ENCODE data around the gene ALDH8A1.

The ALDH8A1 gene

DNA sequence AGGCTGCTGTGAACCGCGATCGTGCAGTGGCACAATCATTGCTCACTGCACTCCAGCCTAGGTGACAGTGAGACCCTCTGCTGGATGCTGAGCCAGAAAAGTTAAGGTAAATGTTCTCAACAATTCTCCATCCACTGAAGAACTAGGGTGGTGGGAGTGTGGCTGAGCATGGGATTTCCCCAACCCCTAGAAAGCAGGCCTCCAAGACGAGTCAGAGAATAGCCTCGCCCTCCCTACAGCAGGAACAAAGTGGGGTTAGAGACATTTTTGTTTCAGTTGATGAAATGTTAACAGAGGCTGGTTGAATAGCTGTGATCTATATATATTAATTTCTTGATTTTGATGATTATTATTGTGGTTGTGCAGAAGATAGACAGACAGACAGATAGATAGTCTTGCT, 6.1 kb upstream of the ALDH8A1 start:
- H3K4me3 ChIP-seq (ENCODE audit: control insufficient read depth, low read depth, low read length): no peak overlapping the region
- DNase-seq (ENCODE audit: low read depth): no peak
- TF ChIP-seq, protein P1, sequence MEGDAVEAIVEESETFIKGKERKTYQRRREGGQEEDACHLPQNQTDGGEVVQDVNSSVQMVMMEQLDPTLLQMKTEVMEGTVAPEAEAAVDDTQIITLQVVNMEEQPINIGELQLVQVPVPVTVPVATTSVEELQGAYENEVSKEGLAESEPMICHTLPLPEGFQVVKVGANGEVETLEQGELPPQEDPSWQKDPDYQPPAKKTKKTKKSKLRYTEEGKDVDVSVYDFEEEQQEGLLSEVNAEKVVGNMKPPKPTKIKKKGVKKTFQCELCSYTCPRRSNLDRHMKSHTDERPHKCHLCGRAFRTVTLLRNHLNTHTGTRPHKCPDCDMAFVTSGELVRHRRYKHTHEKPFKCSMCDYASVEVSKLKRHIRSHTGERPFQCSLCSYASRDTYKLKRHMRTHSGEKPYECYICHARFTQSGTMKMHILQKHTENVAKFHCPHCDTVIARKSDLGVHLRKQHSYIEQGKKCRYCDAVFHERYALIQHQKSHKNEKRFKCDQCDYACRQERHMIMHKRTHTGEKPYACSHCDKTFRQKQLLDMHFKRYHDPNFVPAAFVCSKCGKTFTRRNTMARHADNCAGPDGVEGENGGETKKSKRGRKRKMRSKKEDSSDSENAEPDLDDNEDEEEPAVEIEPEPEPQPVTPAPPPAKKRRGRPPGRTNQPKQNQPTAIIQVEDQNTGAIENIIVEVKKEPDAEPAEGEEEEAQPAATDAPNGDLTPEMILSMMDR (IDR thresholded peaks at IDR 0.05; ENCODE audit: control insufficient read depth, insufficient read depth, low read depth, low read length, missing control alignments): no peak

DNA sequence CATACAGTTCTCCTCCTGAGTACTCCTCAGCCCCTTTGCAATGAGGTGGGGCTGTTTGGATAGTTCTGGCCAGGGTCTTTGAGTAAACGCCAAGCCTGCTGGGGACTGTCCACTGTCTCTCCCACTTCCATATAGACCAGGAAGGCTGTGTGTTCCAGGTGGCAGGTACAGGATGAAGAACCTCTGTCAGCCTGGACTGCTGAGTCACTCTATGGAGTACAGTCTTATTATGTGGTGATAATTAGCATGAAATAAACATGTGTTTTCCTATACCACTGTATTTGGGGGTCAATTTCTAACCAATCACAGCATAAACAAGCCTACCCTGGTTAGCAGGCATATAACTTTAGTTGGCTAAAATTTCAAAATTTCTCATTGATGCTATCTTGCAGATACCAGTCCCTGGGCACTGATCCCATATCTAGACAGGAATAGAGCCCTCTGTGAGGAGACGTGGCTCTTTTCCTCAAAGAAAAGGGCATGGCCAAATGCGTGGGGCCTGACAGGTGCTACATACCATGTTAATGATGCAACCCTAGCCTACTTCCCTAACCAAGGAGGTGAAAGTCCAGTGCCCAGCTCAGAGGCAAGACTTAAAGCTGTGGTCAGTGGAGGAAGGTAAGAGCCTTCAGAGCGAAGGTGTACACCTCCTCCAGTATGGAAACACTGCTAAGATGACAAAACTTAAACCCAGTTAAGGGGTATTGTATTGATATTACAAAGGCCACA, 4.5 kb upstream of the ALDH8A1 start:
- H3K4me3 ChIP-seq (ENCODE audit: control insufficient read depth, low read depth, low read length): no peak overlapping the region
- no peak for DNase-seq (ENCODE audit: low read depth)
- TF ChIP-seq, protein P1 (IDR thresholded peaks at IDR 0.05; ENCODE audit: control insufficient read depth, insufficient read depth, low read depth, low read length, missing control alignments): no peak

DNA sequence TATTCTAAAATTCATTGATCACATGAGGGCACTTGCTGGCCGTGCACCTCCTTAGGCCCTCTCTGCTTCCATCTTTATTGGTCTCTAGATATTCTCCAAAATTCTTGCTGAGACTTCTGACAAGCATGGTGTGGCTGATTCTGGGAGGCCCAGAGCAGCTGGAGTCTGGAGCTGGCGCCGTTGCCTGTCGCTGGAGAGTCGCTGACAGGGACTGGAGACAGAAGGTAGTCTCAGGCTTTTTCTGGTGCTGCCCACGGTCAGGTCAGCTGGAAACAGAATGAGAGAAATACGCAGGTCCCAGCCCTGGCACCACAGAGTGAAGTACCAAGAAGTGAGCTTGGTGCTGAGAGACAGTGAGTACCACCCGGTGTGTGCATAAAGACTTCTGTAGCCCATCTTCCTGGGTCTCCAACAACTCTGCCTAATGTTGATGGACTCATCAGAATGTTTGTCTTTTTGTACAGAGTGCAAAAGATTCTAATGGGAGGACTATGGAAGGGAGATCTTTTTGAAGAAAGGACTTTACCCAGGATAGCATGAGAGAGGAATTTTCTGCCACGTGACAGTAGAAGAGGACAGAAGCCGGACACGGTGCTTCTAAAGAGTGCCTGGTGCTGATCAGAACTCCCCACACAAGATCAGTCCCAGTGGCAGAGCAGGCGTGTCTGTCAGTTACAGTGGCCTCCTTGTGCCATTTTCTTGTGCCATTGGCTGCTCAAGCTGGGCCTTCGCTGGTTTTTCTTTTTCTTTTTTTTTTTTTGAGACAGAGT, 1.8 kb upstream of the ALDH8A1 start:
- no peak for DNase-seq (ENCODE audit: low read depth)
- TF ChIP-seq, protein P1 (IDR thresholded peaks at IDR 0.05; ENCODE audit: control insufficient read depth, insufficient read depth, low read depth, low read length, missing control alignments): no peak

DNA sequence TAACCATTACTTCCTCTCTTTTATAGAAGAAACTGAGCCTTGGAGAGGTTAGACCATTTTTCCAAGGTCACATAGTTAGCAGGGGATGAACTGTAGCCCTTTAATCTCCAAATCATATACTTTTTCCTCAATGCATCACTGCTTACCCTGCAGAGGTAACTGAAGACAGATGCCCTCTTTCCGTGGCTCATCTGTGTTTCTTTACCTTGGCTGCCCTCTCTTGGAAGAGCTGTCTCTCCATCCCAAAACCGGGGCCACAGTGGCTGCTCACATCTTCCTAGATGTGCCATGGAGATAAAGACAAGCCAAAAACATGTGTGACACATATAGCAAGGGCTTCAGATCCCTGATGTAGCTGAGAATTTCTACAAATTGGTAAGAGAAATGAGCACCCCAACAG, 581 bp upstream of the ALDH8A1 start:
- no peak for DNase-seq (ENCODE audit: low read depth)
- no peak overlapping the region for H3K4me3 ChIP-seq (ENCODE audit: control insufficient read depth, low read depth, low read length)
- TF ChIP-seq, protein P1 (IDR thresholded peaks at IDR 0.05; ENCODE audit: control insufficient read depth, insufficient read depth, low read depth, low read length, missing control alignments): no peak

More for the DNA sequence above, 1.8 kb upstream of the ALDH8A1 start:
- H3K4me3 ChIP-seq (ENCODE audit: control insufficient read depth, low read depth, low read length): no peak overlapping the region

DNA sequence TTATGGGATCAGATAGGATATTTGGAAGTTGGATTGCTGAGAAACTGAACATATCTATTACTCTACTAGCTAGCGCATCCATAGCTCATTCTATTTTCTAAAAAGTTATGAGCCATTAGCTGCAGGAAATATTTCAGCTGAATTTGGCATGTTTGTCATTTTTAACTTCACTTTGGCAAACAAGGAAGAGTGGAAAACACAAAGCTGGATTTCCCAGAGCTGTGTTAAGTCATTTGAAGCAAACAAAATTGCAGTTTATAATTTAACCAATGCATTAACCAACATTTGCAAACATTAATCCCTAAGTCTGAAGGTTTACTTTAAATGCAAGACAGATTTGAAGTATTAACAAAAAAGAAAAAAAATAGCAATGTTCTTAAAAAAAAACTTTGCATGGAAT, 1.2 kb downstream of the ALDH8A1 start:
- TF ChIP-seq, protein P1 (IDR thresholded peaks at IDR 0.05; ENCODE audit: control insufficient read depth, insufficient read depth, low read depth, low read length, missing control alignments): no peak
- H3K4me3 ChIP-seq (ENCODE audit: control insufficient read depth, low read depth, low read length): no peak overlapping the region

DNA sequence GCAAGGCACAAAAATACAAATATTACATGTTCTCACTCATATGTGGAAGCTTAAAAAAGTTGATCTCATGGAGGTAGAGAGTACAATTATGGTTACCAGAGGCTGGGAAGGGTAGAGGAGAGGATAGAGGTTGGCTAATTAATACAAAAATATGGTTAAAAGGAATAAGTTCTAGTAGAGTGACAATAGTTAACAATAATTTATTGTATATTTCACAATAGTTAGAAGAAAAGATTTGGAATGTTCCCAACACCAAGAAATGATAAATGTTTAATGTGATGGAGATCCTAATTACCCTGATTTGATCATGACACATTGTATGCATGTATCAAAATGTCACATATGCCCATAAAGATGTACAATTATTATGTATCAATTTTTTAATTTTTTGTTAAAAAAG, 1.8 kb downstream of the ALDH8A1 start:
- TF ChIP-seq, protein P1 (IDR thresholded peaks at IDR 0.05; ENCODE audit: control insufficient read depth, insufficient read depth, low read depth, low read length, missing control alignments): no peak
- H3K4me3 ChIP-seq (ENCODE audit: control insufficient read depth, low read depth, low read length): no peak overlapping the region
- DNase-seq (ENCODE audit: low read depth): no peak

More for the DNA sequence above, 1.2 kb downstream of the ALDH8A1 start:
- no peak for DNase-seq (ENCODE audit: low read depth)

All from AG09309 (cell line).